ENCODE measurements around the gene OTOP1. TPM values are rescaled to one million over a fixed set of nuclear protein-coding genes. Genes with fewer than 3 reads are reported as not detected.
"Not testable (repeated sequence)": the region's sequence is repeated elsewhere in the genome, so short reads cannot be mapped to it uniquely, and the experiment has no call there.

Gene OTOP1
- polyA plus RNA-seq, 1 donor from 2014 or later, result 0.16 TPM

GRCh38 chr4:4200624-4201023, 26.1 kb downstream of the OTOP1 start:
- H3K9ac ChIP-seq (ENCODE audit: low read length), result no peak overlapping the region
- no peaks in the 10 kb centered on the region for H3K9me3 ChIP-seq (ENCODE audit: low read length)
- H3K4me3 ChIP-seq (ENCODE audit: low read length), result no peak overlapping the region
- H3K79me2 ChIP-seq (replicated peaks; ENCODE audit: insufficient read depth, low read length), result no peaks in the 10 kb centered on the region
- H3K27me3 ChIP-seq (ENCODE audit: insufficient read depth, low read depth, low read length), result no peaks in the 10 kb centered on the region
- no peaks in the 10 kb centered on the region for H4K20me1 ChIP-seq (ENCODE audit: insufficient read depth)
- no peaks in the 10 kb centered on the region for H3F3A ChIP-seq (ENCODE audit: insufficient read depth, low read length, poor library complexity, severe bottlenecking)
- no peak overlapping the region for H2AFZ ChIP-seq (ENCODE audit: low read depth, low read length)
- no peaks in the 10 kb centered on the region for H3K36me3 ChIP-seq (ENCODE audit: insufficient read depth, low read length)
- H3K9me2 ChIP-seq (ENCODE audit: insufficient read depth, low read length), result no peaks in the 10 kb centered on the region
- TF ChIP-seq RAD21 (conservative IDR thresholded peaks at IDR 0.05) (no peak), MXI1 (conservative IDR thresholded peaks at IDR 0.05; ENCODE audit: poor library complexity, severe bottlenecking) (no peak), SMC3 (conservative IDR thresholded peaks at IDR 0.05; ENCODE audit: poor library complexity) (no peak), EP300 (conservative IDR thresholded peaks at IDR 0.05; ENCODE audit: poor library complexity, severe bottlenecking) (no peak), EZH2 (IDR thresholded peaks at IDR 0.05; ENCODE audit: borderline replicate concordance, insufficient read depth, low read length, poor library complexity, severe bottlenecking) (no peak), POLR2AphosphoS5 (IDR thresholded peaks at IDR 0.05) (no peak), TAF1 (IDR thresholded peaks at IDR 0.05; ENCODE audit: low read depth) (no peak), CTCF (IDR thresholded peaks at IDR 0.05; ENCODE audit: poor library complexity, severe bottlenecking) (no peak), REST (IDR thresholded peaks at IDR 0.05; ENCODE audit: borderline replicate concordance) (no peak)
- H3K4me2 ChIP-seq (ENCODE audit: low read length), result no peak overlapping the region
- no peak overlapping the region for H3K27ac ChIP-seq (ENCODE audit: low read length)

GRCh38 chr4:4195354-4195753, 31.4 kb downstream of the OTOP1 start:
- H3K4me3 ChIP-seq (ENCODE audit: low read length), result no peak overlapping the region
- no peak overlapping the region for H3K4me2 ChIP-seq (ENCODE audit: low read length)
- H3K36me3 ChIP-seq (ENCODE audit: insufficient read depth, low read length), result no peaks in the 10 kb centered on the region
- H2AFZ ChIP-seq (ENCODE audit: low read depth, low read length), result no peak overlapping the region
- no peaks in the 10 kb centered on the region for H3K9me2 ChIP-seq (ENCODE audit: insufficient read depth, low read length)
- no peak overlapping the region for H3K27ac ChIP-seq (ENCODE audit: low read length)
- H3K79me2 ChIP-seq (replicated peaks; ENCODE audit: insufficient read depth, low read length), result no peaks in the 10 kb centered on the region
- H4K20me1 ChIP-seq (ENCODE audit: insufficient read depth), result no peaks in the 10 kb centered on the region
- no peaks in the 10 kb centered on the region for H3F3A ChIP-seq (ENCODE audit: insufficient read depth, low read length, poor library complexity, severe bottlenecking)
- TF ChIP-seq POLR2AphosphoS5 (IDR thresholded peaks at IDR 0.05), result no peak
- TF ChIP-seq EZH2 (IDR thresholded peaks at IDR 0.05; ENCODE audit: borderline replicate concordance, insufficient read depth, low read length, poor library complexity, severe bottlenecking), result no peak
- TF ChIP-seq TAF1 (IDR thresholded peaks at IDR 0.05; ENCODE audit: low read depth), result no peak
- no peak for TF ChIP-seq SMC3 (conservative IDR thresholded peaks at IDR 0.05; ENCODE audit: poor library complexity)
- TF ChIP-seq EP300 (conservative IDR thresholded peaks at IDR 0.05; ENCODE audit: poor library complexity, severe bottlenecking), result no peak
- TF ChIP-seq RAD21 (conservative IDR thresholded peaks at IDR 0.05), result no peak
- no peak for TF ChIP-seq REST (IDR thresholded peaks at IDR 0.05; ENCODE audit: borderline replicate concordance)
- TF ChIP-seq MXI1 (conservative IDR thresholded peaks at IDR 0.05; ENCODE audit: poor library complexity, severe bottlenecking), result no peak
- no peak for TF ChIP-seq CTCF (IDR thresholded peaks at IDR 0.05; ENCODE audit: poor library complexity, severe bottlenecking)
- no peak overlapping the region for H3K9ac ChIP-seq (ENCODE audit: low read length)
- H3K27me3 ChIP-seq (ENCODE audit: insufficient read depth, low read depth, low read length), result no peaks in the 10 kb centered on the region
- H3K9me3 ChIP-seq (ENCODE audit: low read length), result no peaks in the 10 kb centered on the region

GRCh38 chr4:4188557-4188956, 38.2 kb downstream of the OTOP1 start:
- not testable (repeated sequence) for H3K27ac ChIP-seq (ENCODE audit: low read length)

More at GRCh38 chr4:4188557-4188956, 38.2 kb downstream of the OTOP1 start:
- H3K9ac ChIP-seq (ENCODE audit: low read length); H3K79me2 ChIP-seq (replicated peaks; ENCODE audit: insufficient read depth, low read length); H3K9me2 ChIP-seq (ENCODE audit: insufficient read depth, low read length); H3K4me2 ChIP-seq (ENCODE audit: low read length); H3K36me3 ChIP-seq (ENCODE audit: insufficient read depth, low read length); H4K20me1 ChIP-seq (ENCODE audit: insufficient read depth); H3K9me3 ChIP-seq (ENCODE audit: low read length); H3K4me3 ChIP-seq (ENCODE audit: low read length); H3K27me3 ChIP-seq (ENCODE audit: insufficient read depth, low read depth, low read length); H2AFZ ChIP-seq (ENCODE audit: low read depth, low read length); H3F3A ChIP-seq (ENCODE audit: insufficient read depth, low read length, poor library complexity, severe bottlenecking): not testable (repeated sequence)

Measured in neural cell (in vitro differentiated cells).